ENCODE data around the gene TMEM203. TPM values are rescaled to one million over a fixed set of nuclear protein-coding genes. Genes with fewer than 3 reads are reported as not detected.

Gene TMEM203
- total and polyA plus RNA-seq, 10 of the 15 experiments (the other 5 are each of a cell fraction or from before 2014, with no cell fraction given) = 7.2 to 68.1 (median 33.8) TPM

GRCh38 chr9:137175345-137175961 is 30.0 kb downstream of the TMEM203 start (continued):
- no peak for TF ChIP-seq ZNF592 (IDR thresholded peaks at IDR 0.05)
- no peak for TF ChIP-seq NFIC (IDR thresholded peaks at IDR 0.05; ENCODE audit: low read depth, low read length)
- TF ChIP-seq TBL1XR1 (IDR thresholded peaks at IDR 0.05; ENCODE audit: low read depth, low read length) = no peak
- TF ChIP-seq ETV6 (conservative IDR thresholded peaks at IDR 0.05 in 1 of 2, IDR thresholded peaks at IDR 0.05 in 1 of 2; ENCODE audit: borderline replicate concordance in 1 of 2, low read depth in 1 of 2) = no peak
- TF ChIP-seq, protein P1, sequence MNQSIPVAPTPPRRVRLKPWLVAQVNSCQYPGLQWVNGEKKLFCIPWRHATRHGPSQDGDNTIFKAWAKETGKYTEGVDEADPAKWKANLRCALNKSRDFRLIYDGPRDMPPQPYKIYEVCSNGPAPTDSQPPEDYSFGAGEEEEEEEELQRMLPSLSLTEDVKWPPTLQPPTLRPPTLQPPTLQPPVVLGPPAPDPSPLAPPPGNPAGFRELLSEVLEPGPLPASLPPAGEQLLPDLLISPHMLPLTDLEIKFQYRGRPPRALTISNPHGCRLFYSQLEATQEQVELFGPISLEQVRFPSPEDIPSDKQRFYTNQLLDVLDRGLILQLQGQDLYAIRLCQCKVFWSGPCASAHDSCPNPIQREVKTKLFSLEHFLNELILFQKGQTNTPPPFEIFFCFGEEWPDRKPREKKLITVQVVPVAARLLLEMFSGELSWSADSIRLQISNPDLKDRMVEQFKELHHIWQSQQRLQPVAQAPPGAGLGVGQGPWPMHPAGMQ (IDR thresholded peaks at IDR 0.05; ENCODE audit: borderline replicate concordance) = no peak
- peak in 1 of 2 experiments; percentile 37; a peak in 1 of 4 replicates for TF ChIP-seq BHLHE40 (IDR thresholded peaks at IDR 0.05; ENCODE audit: borderline replicate concordance in 1 of 2, low read depth in 2 of 2, low read length in 1 of 2)
- no peak for TF ChIP-seq ZZZ3 (IDR thresholded peaks at IDR 0.05; ENCODE audit: control insufficient read depth, insufficient read length, low read depth)
- no peak for TF ChIP-seq MXI1 (IDR thresholded peaks at IDR 0.05; ENCODE audit: low read depth, low read length)
- TF ChIP-seq POLR2A (IDR thresholded peaks at IDR 0.05; ENCODE audit: low read depth, low read length) = peak; percentile 31; the same call in 1 of the 2 replicates
- TF ChIP-seq ZBTB33 (IDR thresholded peaks at IDR 0.05) = no peak
- no peak for TF ChIP-seq SPI1 (IDR thresholded peaks at IDR 0.05; ENCODE audit: borderline replicate concordance, insufficient read depth, low read depth, low read length)
- TF ChIP-seq, protein P2, sequence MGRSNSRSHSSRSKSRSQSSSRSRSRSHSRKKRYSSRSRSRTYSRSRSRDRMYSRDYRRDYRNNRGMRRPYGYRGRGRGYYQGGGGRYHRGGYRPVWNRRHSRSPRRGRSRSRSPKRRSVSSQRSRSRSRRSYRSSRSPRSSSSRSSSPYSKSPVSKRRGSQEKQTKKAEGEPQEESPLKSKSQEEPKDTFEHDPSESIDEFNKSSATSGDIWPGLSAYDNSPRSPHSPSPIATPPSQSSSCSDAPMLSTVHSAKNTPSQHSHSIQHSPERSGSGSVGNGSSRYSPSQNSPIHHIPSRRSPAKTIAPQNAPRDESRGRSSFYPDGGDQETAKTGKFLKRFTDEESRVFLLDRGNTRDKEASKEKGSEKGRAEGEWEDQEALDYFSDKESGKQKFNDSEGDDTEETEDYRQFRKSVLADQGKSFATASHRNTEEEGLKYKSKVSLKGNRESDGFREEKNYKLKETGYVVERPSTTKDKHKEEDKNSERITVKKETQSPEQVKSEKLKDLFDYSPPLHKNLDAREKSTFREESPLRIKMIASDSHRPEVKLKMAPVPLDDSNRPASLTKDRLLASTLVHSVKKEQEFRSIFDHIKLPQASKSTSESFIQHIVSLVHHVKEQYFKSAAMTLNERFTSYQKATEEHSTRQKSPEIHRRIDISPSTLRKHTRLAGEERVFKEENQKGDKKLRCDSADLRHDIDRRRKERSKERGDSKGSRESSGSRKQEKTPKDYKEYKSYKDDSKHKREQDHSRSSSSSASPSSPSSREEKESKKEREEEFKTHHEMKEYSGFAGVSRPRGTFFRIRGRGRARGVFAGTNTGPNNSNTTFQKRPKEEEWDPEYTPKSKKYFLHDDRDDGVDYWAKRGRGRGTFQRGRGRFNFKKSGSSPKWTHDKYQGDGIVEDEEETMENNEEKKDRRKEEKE (IDR thresholded peaks at IDR 0.05) = no peak
- no peak for TF ChIP-seq POLR2AphosphoS5 (IDR thresholded peaks at IDR 0.05; ENCODE audit: low read length)

All from GM12878 (cell line).